Measurements from ENCODE around the gene MRPS6. TPM values are rescaled to one million over a fixed set of nuclear protein-coding genes. Genes with fewer than 3 reads are reported as not detected.

MRPS6 gene
- total and polyA plus RNA-seq, 12 donors, result 25.4 to 135 (median 83.6) TPM

DNA sequence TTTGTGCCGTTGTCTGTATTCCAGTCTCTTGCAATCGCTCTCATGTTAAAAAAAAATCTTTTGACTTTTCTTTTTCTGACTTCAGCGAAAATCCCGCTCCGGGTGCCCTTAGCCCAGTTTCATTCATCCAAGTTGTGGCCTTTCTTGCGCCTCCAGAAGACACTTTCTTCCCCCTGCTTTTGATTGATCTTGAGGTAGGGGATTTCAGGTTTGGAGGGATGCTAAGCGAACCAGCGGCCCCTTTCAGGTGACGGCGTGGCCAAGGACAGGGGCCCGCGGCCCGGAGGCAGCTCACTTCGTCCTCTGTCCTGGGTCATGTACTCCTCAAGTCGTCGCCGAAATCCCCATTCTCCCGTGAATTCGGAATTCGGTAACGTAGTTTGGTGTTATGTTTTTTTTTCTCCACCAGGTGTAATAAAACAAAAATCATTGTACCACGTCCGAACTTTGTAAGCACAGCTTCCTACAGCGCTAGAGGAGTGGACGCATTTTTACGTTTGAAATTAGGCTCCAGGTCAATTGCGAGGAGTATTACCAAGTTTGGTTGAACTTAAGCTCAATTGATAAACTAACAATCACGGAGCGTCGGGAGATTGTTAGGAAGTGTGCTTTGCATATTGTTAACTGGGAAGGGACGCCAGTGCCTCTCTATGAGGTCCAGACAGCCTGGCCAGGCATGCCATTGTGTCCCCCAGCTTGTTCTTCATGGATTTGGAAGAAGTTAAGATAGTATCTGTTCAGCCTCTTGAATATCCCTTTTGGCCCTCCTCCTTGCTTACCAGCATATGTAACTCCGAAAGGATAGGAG lies 1.1 kb downstream of the MRPS6 start:
- Histone ChIP-seq H3K27ac (peak overlapping the region in 1 of 5 donors; percentile 95), H3K27me3 (no peaks in the 10 kb centered on the region)

DNA sequence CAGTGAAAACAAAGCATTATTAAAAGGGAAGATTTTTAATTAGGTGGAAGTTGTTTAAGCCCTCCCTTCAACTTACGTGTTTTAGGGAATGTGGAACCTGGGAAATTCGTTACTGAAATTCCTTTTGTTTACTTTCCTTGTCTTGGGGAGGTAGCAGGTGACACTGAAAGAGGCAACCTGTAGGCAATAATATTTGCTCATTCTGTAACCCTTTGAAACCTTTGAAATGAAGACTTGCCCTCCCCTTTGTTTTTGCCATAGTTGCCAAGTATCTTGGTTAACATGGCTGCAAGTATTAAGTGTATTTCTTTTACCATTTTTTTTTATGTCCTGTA lies 1.7 kb downstream of the MRPS6 start:
- no peaks in the 10 kb centered on the region for H3K27me3 ChIP-seq
- DNase-seq, result no peak
- WGBS, 4 donors, result 56 to 79% (median 69%) methylated on average over 2 of the region's 2 CpGs
- peaks cover 44 to 63% of the 10 kb centered on the region in 2 donors for H3K4me1 ChIP-seq (replicated peaks in 1 of 2)
- peak overlapping the region in 1 of 5 donors; percentile 27 for H3K27ac ChIP-seq
- no peak for TF ChIP-seq POLR2A (IDR thresholded peaks at IDR 0.05)
- TF ChIP-seq, protein P1, sequence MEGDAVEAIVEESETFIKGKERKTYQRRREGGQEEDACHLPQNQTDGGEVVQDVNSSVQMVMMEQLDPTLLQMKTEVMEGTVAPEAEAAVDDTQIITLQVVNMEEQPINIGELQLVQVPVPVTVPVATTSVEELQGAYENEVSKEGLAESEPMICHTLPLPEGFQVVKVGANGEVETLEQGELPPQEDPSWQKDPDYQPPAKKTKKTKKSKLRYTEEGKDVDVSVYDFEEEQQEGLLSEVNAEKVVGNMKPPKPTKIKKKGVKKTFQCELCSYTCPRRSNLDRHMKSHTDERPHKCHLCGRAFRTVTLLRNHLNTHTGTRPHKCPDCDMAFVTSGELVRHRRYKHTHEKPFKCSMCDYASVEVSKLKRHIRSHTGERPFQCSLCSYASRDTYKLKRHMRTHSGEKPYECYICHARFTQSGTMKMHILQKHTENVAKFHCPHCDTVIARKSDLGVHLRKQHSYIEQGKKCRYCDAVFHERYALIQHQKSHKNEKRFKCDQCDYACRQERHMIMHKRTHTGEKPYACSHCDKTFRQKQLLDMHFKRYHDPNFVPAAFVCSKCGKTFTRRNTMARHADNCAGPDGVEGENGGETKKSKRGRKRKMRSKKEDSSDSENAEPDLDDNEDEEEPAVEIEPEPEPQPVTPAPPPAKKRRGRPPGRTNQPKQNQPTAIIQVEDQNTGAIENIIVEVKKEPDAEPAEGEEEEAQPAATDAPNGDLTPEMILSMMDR (IDR thresholded peaks at IDR 0.05), result no peak
- intact Hi-C loops (cut with DNase I), result loop anchor here in 1 of 2 donors (5.0 kb wide), 1 partner anchor 52 kb away; no protein-coding TSS in a partner anchor
- peak overlapping the region in 3 of 4 donors; percentile 14 to 87 (median 25) for H3K4me3 ChIP-seq
- no peaks in the 10 kb centered on the region for H3K36me3 ChIP-seq (replicated peaks in 1 of 2)
- H3K9me3 ChIP-seq (replicated peaks in 1 of 3), result no peaks in the 10 kb centered on the region

More for the DNA sequence above, 1.1 kb downstream of the MRPS6 start:
- Histone ChIP-seq H3K9me3 (replicated peaks in 1 of 3) (no peaks in the 10 kb centered on the region), H3K4me3 (peak overlapping the region in 3 of 4 donors; percentile 14 to 87 (median 33)), H3K4me1 (replicated peaks in 1 of 2) (peaks cover 44 to 58% of the 10 kb centered on the region in 2 donors), H3K36me3 (replicated peaks in 1 of 2) (no peaks in the 10 kb centered on the region)
- no peak for TF ChIP-seq POLR2A (IDR thresholded peaks at IDR 0.05)
- TF ChIP-seq, protein P1 (IDR thresholded peaks at IDR 0.05), result peak in 2 of 6 experiments; percentile 13 to 23
- DNase-seq, result peak in 3 of 7 donors; percentile 9 to 31 (median 23)
- intact Hi-C loops (cut with DNase I), result loop anchor here in 1 of 2 donors (5.0 kb wide), 2 partner anchors 53 to 128 kb away; no protein-coding TSS in a partner anchor
- WGBS, 4 donors, result 14 to 20% (median 17%) methylated on average over 30 to 32 of the region's 32 CpGs

DNA sequence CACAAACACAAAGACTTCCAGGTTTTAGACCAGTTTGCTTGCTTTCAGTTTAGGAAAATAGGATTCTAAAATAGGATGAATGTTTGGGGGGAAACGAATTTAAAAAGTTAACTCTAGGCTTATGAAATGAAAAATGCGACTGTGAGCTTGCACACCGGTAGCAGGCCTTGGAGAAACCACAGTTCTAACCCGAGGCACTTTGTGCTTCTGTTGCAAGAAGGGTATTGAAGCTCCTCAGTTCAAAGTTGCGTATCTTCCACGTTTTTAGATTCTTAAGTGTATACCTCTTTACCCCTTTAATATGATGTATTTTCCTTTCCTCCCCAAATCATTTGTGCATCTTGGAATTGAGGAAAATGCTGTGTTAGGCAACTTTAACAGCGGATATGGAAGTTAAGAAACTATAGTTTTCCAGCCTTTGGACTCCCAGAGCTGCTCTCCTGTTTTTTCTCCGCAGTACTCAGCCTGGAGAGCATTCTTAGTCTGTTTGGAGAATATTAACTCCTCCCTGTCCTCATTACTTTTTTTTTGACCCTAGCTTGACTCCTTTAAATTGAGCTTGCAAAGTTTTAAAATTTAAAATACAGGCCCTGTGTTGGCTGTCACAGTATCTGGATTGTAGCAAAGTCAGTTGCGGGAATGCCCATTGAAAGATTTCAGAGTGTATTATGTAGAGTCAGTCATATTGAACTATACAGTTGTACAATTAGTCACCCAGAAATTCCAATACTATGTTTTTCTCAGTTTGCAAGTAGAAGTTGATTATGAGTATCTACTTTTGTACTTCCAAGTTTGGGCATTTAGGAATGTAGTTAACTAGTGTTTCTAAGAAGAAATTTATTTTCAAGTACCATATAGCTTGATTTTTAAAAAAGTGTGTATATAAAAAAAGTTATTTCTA lies 2.6 kb downstream of the MRPS6 start:
- Histone ChIP-seq H3K4me3 (peak overlapping the region in 1 of 4 donors; percentile 87), H3K27ac (no peak overlapping the region), H3K4me1 (replicated peaks in 1 of 2) (peaks cover 44 to 72% of the 10 kb centered on the region in 2 donors), H3K9me3 (replicated peaks in 1 of 3) (no peaks in the 10 kb centered on the region), H3K36me3 (replicated peaks in 1 of 2) (no peaks in the 10 kb centered on the region), H3K27me3 (no peaks in the 10 kb centered on the region)
- intact Hi-C loops (cut with DNase I), result loop anchor here in 1 of 2 donors (5.0 kb wide), 1 partner anchor 51 kb away; no protein-coding TSS in a partner anchor
- TF ChIP-seq, protein P1 (IDR thresholded peaks at IDR 0.05), result no peak
- no peak for TF ChIP-seq POLR2A (IDR thresholded peaks at IDR 0.05)
- WGBS, 4 donors, result 60 to 64% (median 63%) methylated on average over 9 of the region's 9 CpGs
- DNase-seq, result no peak

DNA sequence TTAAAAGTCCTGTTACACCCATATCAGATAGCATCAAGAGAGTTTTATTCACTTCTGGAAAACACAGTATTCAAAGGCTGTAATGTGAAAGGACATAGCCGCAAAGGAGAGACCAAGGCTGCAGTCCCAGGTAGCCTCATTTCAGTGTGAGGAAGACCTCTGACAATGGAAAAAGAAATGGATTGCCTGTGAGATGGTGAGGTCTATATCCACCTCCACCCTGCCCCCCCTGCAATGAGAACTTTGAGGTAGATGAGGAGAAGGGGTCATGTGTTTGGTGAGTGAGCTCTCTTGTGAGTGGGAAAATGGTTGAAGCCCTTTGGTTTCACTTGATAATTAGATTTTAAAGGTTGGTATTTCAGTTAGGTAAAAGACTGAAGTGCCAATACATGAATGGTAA lies 3.5 kb downstream of the MRPS6 start:
- Histone ChIP-seq H3K27ac (no peak overlapping the region), H3K36me3 (replicated peaks in 1 of 2) (no peaks in the 10 kb centered on the region), H3K27me3 (no peaks in the 10 kb centered on the region), H3K4me1 (replicated peaks in 1 of 2) (peaks cover 44 to 79% of the 10 kb centered on the region in 2 donors), H3K9me3 (replicated peaks in 1 of 3) (no peaks in the 10 kb centered on the region), H3K4me3 (no peak overlapping the region)
- intact Hi-C loops (cut with DNase I), result loop anchor here in 1 of 2 donors (5.0 kb wide), 1 partner anchor 50 kb away; no protein-coding TSS in a partner anchor
- TF ChIP-seq, protein P1 (IDR thresholded peaks at IDR 0.05), result no peak
- no peak for TF ChIP-seq POLR2A (IDR thresholded peaks at IDR 0.05)
- 95 to 100% (median 99%) methylated on average over 1 of the region's 1 CpG for WGBS, 4 donors
- DNase-seq, result no peak
